ENCODE results near the gene ZBTB20.

Gene ZBTB20

GRCh38 chr3:114392831-114393230 is 754.3 kb downstream of the ZBTB20 start:
- no peak for DNase-seq

GRCh38 chr3:114389156-114389555 is 757.9 kb downstream of the ZBTB20 start:
- no peak for DNase-seq

GRCh38 chr3:114384558-114384903 is 762.6 kb downstream of the ZBTB20 start:
- no peak for DNase-seq

- DNase-seq, result peak; percentile 68
Observed at GRCh38 chr3:114383875-114384557, 763.1 kb downstream of the ZBTB20 start.

- no peak for DNase-seq
Observed at GRCh38 chr3:114380233-114380651, 766.8 kb downstream of the ZBTB20 start.

- no peak for DNase-seq
Observed at GRCh38 chr3:114379266-114379665, 767.8 kb downstream of the ZBTB20 start.

- no peak for DNase-seq
Observed at GRCh38 chr3:114378760-114379159, 768.3 kb downstream of the ZBTB20 start.

- no peak for DNase-seq
Observed at GRCh38 chr3:114377426-114377825, 769.7 kb downstream of the ZBTB20 start.

GRCh38 chr3:114376516-114377185 is 770.4 kb downstream of the ZBTB20 start:
- no peak for DNase-seq

- DNase-seq, result no peak
Observed at GRCh38 chr3:114375608-114376421, 771.3 kb downstream of the ZBTB20 start.

GRCh38 chr3:114374433-114374990 is 772.6 kb downstream of the ZBTB20 start:
- DNase-seq, result no peak

GRCh38 chr3:114370537-114371174 is 776.4 kb downstream of the ZBTB20 start:
- no peak for DNase-seq

GRCh38 chr3:114365909-114366308 is 781.2 kb downstream of the ZBTB20 start:
- DNase-seq, result no peak

GRCh38 chr3:114364806-114365654 is 782.1 kb downstream of the ZBTB20 start:
- no peak for DNase-seq

- DNase-seq, result no peak
Observed at GRCh38 chr3:114363554-114364202, 783.4 kb downstream of the ZBTB20 start.

- DNase-seq, result peak; percentile 7
Observed at GRCh38 chr3:114362815-114363214, 784.3 kb downstream of the ZBTB20 start.

GRCh38 chr3:114361391-114361790 is 785.7 kb downstream of the ZBTB20 start:
- DNase-seq, result no peak

GRCh38 chr3:114356525-114356924 is 790.6 kb downstream of the ZBTB20 start:
- no peak for DNase-seq

GRCh38 chr3:114356066-114356465 is 791.0 kb downstream of the ZBTB20 start:
- no peak for DNase-seq

- DNase-seq, result no peak
Observed at GRCh38 chr3:114355653-114356052, 791.4 kb downstream of the ZBTB20 start.

- DNase-seq, result no peak
Observed at GRCh38 chr3:114351822-114352145, 795.3 kb downstream of the ZBTB20 start.

All from inflammatory macrophage treated with lipopolysaccharide for 4 hours (primary cell).